HG03469 (cell line): Measurements from ENCODE around the gene FOLR1.
"Not testable (repeated sequence)": the region's sequence is repeated elsewhere in the genome, so short reads cannot be mapped to it uniquely, and the experiment has no call there.

Experiments
- ATAC-seq: cut with Tn5 transposase; IDR thresholded peaks from one replicate; pipeline ENCODE4 v1.9.1; 2021; ENCODE audit warnings: mild to moderate bottlenecking, moderate library complexity, moderate number of reproducible peaks; ENCODE audit not compliant: unreplicated experiment

FOLR1 gene

DNA sequence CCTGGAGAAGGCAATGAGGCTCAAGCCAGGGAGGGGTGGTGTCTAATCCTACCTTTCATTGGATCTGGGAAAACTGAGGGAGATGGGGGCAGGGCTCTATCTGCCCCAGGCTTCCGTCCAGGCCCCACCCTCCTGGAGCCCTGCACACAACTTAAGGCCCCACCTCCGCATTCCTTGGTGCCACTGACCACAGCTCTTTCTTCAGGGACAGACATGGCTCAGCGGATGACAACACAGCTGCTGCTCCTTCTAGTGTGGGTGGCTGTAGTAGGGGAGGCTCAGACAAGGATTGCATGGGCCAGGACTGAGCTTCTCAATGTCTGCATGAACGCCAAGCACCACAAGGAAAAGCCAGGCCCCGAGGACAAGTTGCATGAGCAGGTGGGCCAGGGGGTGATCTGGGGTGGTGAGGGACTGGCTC lies at the start of gene FOLR1:
FOLR1 (plus strand) TSS at position 180 of the 421 bp plus-strand sequence; CDS start at position 214, 34 bp downstream.
- ATAC-seq, result no peak

GRCh38 chr11:72142543-72142942 lies 49.4 kb upstream of the FOLR1 start:
- not testable (repeated sequence) for ATAC-seq

DNA sequence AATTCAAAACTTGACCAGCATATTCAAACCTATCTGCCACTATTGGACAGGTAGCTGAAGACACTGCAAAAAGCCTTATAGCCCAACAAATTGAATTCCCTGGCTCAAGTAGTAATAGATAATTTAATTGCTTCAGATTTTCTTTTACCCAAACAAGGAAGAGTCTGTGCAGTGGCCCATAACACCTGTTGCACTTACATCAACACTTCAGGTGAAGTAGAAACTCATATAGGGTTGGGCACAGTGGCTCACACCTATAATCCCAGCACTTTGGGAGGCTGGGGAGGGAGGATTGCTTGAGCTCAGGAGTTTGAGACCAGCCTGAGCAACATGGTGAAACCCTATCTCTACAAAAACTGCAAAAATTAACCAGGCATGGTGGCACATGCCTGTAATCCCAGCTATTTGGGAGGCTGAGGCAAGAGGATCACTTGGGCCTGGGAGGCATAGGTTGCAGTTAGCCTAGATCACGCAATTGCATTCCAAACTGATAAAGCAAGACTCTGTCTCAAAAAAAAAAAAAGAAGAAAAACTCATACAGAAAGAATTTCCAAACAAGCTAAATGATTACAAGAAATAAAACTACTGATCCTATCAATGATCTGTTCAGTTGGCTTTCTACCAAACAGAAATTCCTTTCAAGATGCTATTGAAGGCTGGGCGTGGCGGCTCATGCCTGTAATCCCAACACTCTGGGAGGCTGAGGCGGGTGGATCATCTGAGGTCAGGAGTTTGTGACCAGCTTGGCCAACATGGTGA lies 47.0 kb upstream of the FOLR1 start:
- no peak for ATAC-seq

DNA sequence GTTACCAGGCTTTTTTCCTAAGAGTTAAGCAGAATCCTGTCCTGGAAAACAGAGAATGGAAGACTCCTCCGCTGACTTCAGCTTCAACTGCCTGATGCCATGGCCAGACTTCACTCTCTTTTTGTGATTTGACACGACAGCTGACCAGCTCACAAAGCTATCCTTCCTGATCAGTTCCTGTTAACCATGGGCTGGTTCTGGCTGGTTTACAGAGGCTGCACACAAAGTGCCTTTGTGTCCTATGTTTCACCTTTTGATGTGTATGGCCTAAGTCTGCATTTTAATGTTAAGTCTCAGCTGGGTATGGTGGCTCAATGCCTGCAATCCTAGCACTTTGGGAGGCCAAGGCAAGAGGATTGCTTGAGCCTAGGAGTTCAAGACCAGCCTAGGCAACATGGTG lies 45.3 kb upstream of the FOLR1 start:
- ATAC-seq, result no peak

- ATAC-seq, result no peak
Observed at GRCh38 chr11:72150882-72151281, 41.1 kb upstream of the FOLR1 start.

DNA sequence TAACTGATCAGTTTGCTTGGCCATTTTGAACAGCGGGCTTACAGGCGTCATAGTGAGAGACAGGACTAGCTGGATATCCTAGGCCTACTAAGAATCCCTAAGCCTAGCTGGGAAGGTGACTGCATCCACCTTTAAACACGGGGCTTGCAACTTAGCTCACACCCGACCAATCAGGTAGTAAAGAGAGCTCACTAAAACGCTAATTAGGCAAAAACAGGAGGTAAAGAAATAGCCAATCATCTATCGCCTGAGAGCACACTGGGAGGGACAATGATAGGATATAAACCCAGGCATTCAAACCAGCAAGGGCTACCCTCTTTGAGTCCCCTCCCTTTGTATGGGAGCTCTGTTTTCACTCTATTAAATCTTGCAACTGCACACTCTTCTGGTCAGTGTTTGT lies 38.1 kb upstream of the FOLR1 start:
- not testable (repeated sequence) for ATAC-seq

DNA sequence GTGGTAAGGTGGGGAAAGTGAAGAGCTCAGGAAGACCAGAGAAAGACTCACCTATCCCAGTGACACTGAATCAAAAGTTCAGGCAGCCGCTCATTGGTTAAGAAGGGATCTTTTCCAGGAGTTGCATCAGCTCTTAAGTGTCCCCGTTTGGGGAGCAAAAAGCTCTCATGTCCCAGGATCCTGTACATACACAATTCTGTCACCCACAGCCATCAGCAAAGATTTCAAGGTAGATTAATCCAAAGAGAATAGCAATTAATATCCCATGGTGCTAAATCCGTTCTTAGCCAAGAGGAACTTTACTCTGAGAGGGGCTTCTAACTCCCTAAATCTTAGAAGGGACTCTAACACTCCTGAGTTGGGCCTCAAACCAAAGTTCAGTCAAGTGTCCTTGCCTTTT lies 37.1 kb upstream of the FOLR1 start:
- ATAC-seq, result no peak

DNA sequence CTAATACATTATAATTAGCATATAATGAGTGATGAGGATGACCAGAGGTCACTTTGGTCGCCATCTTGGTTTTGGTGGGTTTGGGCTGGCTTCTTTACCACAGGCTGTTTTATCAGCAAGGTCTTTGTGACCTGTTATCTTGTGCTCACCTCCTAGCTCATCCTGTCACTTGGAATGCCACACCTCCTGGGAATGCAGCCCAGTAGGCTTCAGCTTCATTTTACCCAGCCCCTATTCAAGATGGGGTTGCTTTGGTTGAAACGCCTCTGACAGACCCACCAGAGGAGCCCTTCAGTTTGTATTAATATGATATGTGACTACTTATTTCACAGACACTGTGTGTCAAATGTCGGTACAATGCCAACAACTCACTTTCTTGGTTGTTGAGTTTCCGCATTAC lies 36.2 kb upstream of the FOLR1 start:
- ATAC-seq, result no peak

GRCh38 chr11:72157131-72157530 lies 34.8 kb upstream of the FOLR1 start:
- no peak for ATAC-seq

GRCh38 chr11:72160319-72160718 lies 31.6 kb upstream of the FOLR1 start:
- ATAC-seq, result no peak

DNA sequence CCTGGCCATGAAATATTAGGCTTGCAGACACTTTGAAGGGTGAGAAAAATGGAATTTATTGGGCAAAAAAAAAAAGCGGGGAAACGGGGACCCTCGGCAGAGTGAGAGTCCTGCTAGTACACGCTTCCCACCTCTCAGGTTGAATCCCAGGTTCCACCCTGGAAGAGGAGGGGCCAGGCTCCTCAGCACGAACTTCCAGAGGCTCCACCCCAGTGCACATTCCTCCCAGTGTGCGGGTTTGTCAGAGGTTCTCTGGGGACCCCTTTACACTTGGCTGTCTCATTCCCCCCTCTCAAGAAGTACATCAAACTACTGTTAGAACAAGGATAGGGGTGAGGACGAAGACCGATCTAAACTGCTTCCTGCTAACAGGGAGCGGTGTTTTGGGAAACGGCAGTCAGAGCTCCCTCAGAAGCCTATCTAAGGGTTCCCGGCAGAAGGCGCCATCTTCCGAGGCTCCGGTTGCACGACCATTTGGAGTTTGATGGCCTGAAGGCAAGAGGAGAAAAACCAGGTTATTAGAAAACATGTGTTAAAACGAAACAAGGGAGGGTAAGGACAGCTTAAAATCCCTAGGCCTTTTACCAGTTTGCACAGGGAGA lies 28.9 kb upstream of the FOLR1 start:
- ATAC-seq, result no peak

DNA sequence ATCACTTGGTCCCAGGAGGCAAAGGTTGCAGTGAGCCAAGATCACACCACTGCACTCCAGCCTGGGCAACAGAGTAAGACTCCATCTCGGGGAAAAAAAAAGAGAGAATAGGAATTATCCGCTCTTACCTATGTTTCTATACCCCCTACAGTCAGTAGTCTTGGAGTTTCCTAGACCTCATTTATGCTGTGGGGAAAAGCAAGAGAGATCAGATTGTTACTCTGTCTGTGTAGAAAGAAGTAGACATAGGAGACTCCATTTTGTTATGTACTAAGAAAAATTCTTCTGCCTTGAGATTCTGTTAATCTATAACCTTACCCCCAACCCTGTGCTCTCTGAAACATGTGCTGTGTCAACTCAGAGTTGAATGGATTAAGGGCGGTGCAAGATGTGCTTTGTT lies 27.8 kb upstream of the FOLR1 start:
- not testable (repeated sequence) for ATAC-seq

DNA sequence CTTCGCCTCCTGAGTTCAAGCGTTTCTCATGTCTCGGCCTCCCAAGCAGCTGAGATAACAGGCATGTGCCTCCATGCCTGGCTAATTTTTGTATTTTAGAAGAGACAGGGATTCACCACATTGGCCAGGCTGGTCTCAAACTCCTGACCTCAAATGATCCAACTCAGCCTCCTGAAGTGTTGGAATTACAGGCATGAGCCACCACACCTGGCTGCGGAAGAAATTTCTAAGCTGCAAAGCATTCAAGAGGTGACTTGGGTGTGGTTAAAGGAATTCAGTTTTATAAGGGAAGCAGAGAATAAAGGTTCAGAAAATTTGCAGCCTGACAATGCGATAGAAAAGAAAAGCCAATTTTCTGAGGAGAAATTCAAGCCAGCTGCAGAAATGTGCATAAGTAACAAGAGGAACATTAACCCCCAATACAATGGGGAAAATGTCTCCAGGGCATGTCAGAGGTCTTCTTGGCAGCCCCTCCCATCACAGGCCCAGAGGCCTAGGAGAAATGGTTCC lies 22.8 kb upstream of the FOLR1 start:
- ATAC-seq, result not testable (repeated sequence)

DNA sequence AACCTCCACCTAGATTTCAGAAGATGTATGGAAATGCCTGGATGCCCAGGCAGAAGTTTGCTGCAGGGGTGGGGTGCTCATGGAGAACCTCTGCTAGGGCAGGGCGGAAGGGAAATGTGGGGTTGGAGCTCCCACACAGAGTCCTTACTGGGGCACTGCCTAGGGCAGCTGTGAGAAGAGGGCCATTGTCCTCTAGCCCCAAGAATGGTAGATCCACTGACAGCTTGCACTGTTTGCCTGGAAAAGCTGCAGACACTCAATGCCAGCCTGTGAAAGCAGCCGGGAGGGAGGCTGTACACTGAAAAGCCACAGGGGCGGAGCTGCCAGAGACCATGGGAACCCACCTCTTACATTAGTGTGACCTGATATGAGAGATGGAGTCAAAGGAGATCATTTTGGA lies 22.2 kb upstream of the FOLR1 start:
- ATAC-seq, result not testable (repeated sequence)

DNA sequence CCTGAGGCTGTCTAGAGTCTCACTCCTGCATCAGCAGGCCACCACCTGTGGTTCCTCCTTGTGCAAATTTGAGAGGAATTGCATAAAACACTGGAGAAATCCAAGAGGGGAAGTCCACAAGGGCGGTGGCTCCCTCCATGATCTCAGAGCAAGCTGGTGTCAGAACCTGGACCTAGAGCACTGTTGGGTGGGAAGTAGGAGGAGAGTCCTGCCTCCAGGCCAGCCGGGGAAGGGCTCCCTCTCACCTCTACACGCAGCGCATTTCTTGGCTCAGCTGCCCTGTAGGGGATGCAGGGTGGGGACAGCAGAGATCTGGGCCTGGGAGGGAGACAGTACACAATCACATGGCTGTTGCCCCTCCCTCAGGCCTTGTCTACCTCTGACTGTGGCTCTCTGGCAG lies 19.9 kb upstream of the FOLR1 start:
- ATAC-seq, result not testable (repeated sequence)

DNA sequence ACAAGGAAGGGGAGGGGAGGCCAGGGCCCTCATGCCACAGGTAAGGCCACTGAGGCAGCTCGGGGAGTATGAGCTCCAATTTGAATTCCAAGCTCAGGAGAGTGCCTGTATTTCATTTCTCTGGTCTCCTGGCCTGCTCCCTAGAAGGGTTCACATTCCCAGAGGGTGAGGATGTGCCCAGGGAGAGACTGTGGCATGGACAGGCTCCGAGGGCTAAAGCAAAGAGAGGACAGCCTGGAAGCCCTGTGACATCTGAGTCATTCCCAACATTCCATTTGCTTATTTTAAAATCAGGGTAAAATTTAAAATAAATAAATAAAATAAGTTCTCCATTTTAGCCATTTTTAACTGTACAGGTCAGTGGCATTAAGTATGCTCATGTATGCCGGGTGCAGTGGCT lies 18.6 kb upstream of the FOLR1 start:
- ATAC-seq, result no peak

GRCh38 chr11:72174302-72175070 lies 17.5 kb upstream of the FOLR1 start:
- ATAC-seq, result no peak

- ATAC-seq, result no peak
Observed at GRCh38 chr11:72177656-72178055, 14.3 kb upstream of the FOLR1 start.

DNA sequence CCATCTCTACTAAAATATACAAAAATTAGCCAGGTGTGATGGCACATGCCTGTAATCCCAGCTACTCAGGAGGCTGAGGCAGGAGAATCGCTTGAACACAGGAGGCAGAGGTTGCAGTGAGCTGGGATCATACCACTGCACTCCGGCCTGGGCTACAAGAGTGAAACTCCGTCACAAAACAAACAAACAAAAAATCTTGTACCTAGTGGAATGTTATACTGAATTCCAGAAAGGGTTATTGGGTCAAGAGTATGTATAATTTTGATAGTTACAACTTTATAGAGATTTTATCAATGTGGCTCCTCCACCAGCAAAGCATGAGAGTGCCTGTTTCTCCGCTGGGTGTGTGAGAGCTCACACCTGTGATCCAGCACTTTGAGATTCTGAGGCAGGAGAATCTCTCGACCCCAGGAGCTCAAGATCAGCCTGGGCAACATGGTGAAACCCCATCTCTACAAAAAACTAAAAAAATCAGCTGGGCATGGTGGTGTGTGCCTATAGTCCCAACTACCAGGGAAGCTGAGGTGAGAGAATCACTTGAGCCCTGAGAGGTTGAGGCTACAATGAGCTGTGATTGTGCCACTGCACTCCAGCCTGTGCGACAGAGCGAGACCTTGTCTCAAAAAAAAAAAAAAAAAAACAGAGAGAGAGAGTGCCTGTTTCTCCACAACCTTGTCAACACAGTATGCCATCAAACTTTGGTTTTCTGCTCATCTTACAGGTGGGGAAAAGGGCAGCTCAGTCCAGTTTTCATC lies 12.7 kb upstream of the FOLR1 start:
- ATAC-seq, result no peak

- no peak for ATAC-seq
Observed at GRCh38 chr11:72179804-72180396, 12.0 kb upstream of the FOLR1 start.
